ENCODE results near the gene NLRC4.
A peak's percentile ranks its signal among the peaks of the same experiment; 100 is the strongest.
"Not testable (repeated sequence)": the region's sequence is repeated elsewhere in the genome, so short reads cannot be mapped to it uniquely, and the experiment has no call there.

Gene NLRC4

GRCh38 chr2:32264422-32265105, at the start of gene NLRC4:
TSS of gene NLRC4 (minus strand) at chr2:32264886. CDS start at chr2:32256775, 8,111 bp downstream.
- DNase-seq (ENCODE audit: low read depth in 2 of 2, low spot score in 1 of 2) = no peak

- no peak for DNase-seq (ENCODE audit: low read depth in 2 of 2, low spot score in 1 of 2)
Observed at GRCh38 chr2:32310577-32310976, 45.9 kb upstream of the NLRC4 start.

GRCh38 chr2:32293966-32294562, 29.4 kb upstream of the NLRC4 start:
- DNase-seq (ENCODE audit: low read depth in 2 of 2, low spot score in 1 of 2) = not testable (repeated sequence)

- DNase-seq (ENCODE audit: low read depth in 2 of 2, low spot score in 1 of 2) = not testable (repeated sequence)
Observed at GRCh38 chr2:32293493-32293892, 28.8 kb upstream of the NLRC4 start.

- no peak for DNase-seq (ENCODE audit: low read depth in 2 of 2, low spot score in 1 of 2)
Observed at GRCh38 chr2:32291746-32292145, 27.1 kb upstream of the NLRC4 start.

GRCh38 chr2:32290000-32290339, 25.3 kb upstream of the NLRC4 start:
- no peak for DNase-seq (ENCODE audit: low read depth in 2 of 2, low spot score in 1 of 2)

GRCh38 chr2:32289165-32289999, 24.7 kb upstream of the NLRC4 start:
- DNase-seq (ENCODE audit: low read depth in 2 of 2, low spot score in 1 of 2) = no peak

GRCh38 chr2:32284321-32284720, 19.6 kb upstream of the NLRC4 start:
- DNase-seq (ENCODE audit: low read depth in 2 of 2, low spot score in 1 of 2) = no peak

- no peak for DNase-seq (ENCODE audit: low read depth in 2 of 2, low spot score in 1 of 2)
Observed at GRCh38 chr2:32278478-32278853, 13.8 kb upstream of the NLRC4 start.

- peak; percentile 72 to 82 for DNase-seq (ENCODE audit: low read depth in 2 of 2, low spot score in 1 of 2)
Observed at GRCh38 chr2:32277674-32278477, 13.2 kb upstream of the NLRC4 start, which contains the start of gene YIPF4. TSS of gene YIPF4 (plus strand) at chr2:32277904. CDS start at chr2:32278156, 252 bp downstream.

- DNase-seq (ENCODE audit: low read depth in 2 of 2, low spot score in 1 of 2) = no peak
Observed at GRCh38 chr2:32277363-32277673, 12.6 kb upstream of the NLRC4 start.

- DNase-seq (ENCODE audit: low read depth in 2 of 2, low spot score in 1 of 2) = not testable (repeated sequence)
Observed at GRCh38 chr2:32275790-32276189, 11.1 kb upstream of the NLRC4 start.

GRCh38 chr2:32274289-32274688, 9.6 kb upstream of the NLRC4 start:
- no peak for DNase-seq (ENCODE audit: low read depth in 2 of 2, low spot score in 1 of 2)

GRCh38 chr2:32272279-32272678, 7.6 kb upstream of the NLRC4 start:
- DNase-seq (ENCODE audit: low read depth in 2 of 2, low spot score in 1 of 2) = no peak

- DNase-seq (ENCODE audit: low read depth in 2 of 2, low spot score in 1 of 2) = no peak
Observed at GRCh38 chr2:32271063-32271462, 6.4 kb upstream of the NLRC4 start.

GRCh38 chr2:32262105-32262504, 2.6 kb downstream of the NLRC4 start:
- DNase-seq (ENCODE audit: low read depth in 2 of 2, low spot score in 1 of 2) = no peak

- no peak for DNase-seq (ENCODE audit: low read depth in 2 of 2, low spot score in 1 of 2)
Observed at GRCh38 chr2:32260376-32260775, 4.3 kb downstream of the NLRC4 start.

- DNase-seq (ENCODE audit: low read depth in 2 of 2, low spot score in 1 of 2) = no peak
Observed at GRCh38 chr2:32258242-32258641, 6.4 kb downstream of the NLRC4 start.

GRCh38 chr2:32250290-32250689, 14.4 kb downstream of the NLRC4 start:
- DNase-seq (ENCODE audit: low read depth in 2 of 2, low spot score in 1 of 2) = no peak

GRCh38 chr2:32249731-32250236, 14.9 kb downstream of the NLRC4 start:
- DNase-seq (ENCODE audit: low read depth in 2 of 2, low spot score in 1 of 2) = no peak

- DNase-seq (ENCODE audit: low read depth in 2 of 2, low spot score in 1 of 2) = no peak
Observed at GRCh38 chr2:32248299-32248698, 16.4 kb downstream of the NLRC4 start.

Data from stimulated activated CD8-positive, alpha-beta memory T cell treated with anti-CD3 and anti-CD28 coated beads, Interleukin-4, amount 100 ng/mL, for 1 hour (primary cell).